DMS79 treated with DMSO at 0.1 percent for 48 hours (cell line): ENCODE results near the gene RPGR.

Experiments
- DNase-seq: peaks from one replicate; lab custom pipeline; 2025; lab: John Stamatoyannopoulos, UW

The RPGR gene

GRCh38 chrX:38327775-38328081 is 419 bp upstream of the RPGR start:
- no peak for DNase-seq

- DNase-seq = no peak
Observed at GRCh38 chrX:38326086-38326485, 1.2 kb downstream of the RPGR start.

- DNase-seq = no peak
Observed at GRCh38 chrX:38320819-38321218, 6.5 kb downstream of the RPGR start.

GRCh38 chrX:38318606-38319005 is 8.7 kb downstream of the RPGR start:
- no peak for DNase-seq

- DNase-seq = no peak
Observed at GRCh38 chrX:38318196-38318595, 9.1 kb downstream of the RPGR start.

- DNase-seq = no peak
Observed at GRCh38 chrX:38315186-38315585, 12.1 kb downstream of the RPGR start.

GRCh38 chrX:38313190-38313589 is 14.1 kb downstream of the RPGR start:
- no peak for DNase-seq

- no peak for DNase-seq
Observed at GRCh38 chrX:38312436-38312835, 14.9 kb downstream of the RPGR start.

- no peak for DNase-seq
Observed at GRCh38 chrX:38311743-38312142, 15.6 kb downstream of the RPGR start.

- DNase-seq = no peak
Observed at GRCh38 chrX:38305971-38306370, 21.3 kb downstream of the RPGR start.

- no peak for DNase-seq
Observed at GRCh38 chrX:38304010-38304409, 23.3 kb downstream of the RPGR start.

GRCh38 chrX:38293741-38294140 is 33.6 kb downstream of the RPGR start:
- no peak for DNase-seq

- DNase-seq = no peak
Observed at GRCh38 chrX:38287674-38288073, 39.6 kb downstream of the RPGR start.

GRCh38 chrX:38285649-38286048 is 41.7 kb downstream of the RPGR start:
- no peak for DNase-seq

GRCh38 chrX:38282049-38282448 is 45.3 kb downstream of the RPGR start:
- no peak for DNase-seq

GRCh38 chrX:38279188-38279587 is 48.1 kb downstream of the RPGR start:
- no peak for DNase-seq

- DNase-seq = no peak
Observed at GRCh38 chrX:38278682-38279081, 48.6 kb downstream of the RPGR start.

GRCh38 chrX:38277802-38278201 is 49.5 kb downstream of the RPGR start:
- no peak for DNase-seq

GRCh38 chrX:38277136-38277535 is 50.2 kb downstream of the RPGR start:
- no peak for DNase-seq

GRCh38 chrX:38276089-38276488 is 51.2 kb downstream of the RPGR start:
- no peak for DNase-seq

GRCh38 chrX:38275615-38276014 is 51.7 kb downstream of the RPGR start:
- DNase-seq = no peak

GRCh38 chrX:38273453-38273852 is 53.9 kb downstream of the RPGR start:
- no peak for DNase-seq

- no peak for DNase-seq
Observed at GRCh38 chrX:38271154-38271716, 56.1 kb downstream of the RPGR start.

GRCh38 chrX:38268011-38268410 is 59.3 kb downstream of the RPGR start:
- DNase-seq = no peak
